Suppressor macrophage treated with lipopolysaccharide for 4 hours (primary cell): ENCODE measurements around the gene ZNF317.
"Not testable (repeated sequence)": the region's sequence is repeated elsewhere in the genome, so short reads cannot be mapped to it uniquely, and the experiment has no call there.

Experiments
- DNase-seq: peaks from one replicate; pipeline ENCODE4 v3.0.0-alpha.2; 2020

The ZNF317 gene

DNA sequence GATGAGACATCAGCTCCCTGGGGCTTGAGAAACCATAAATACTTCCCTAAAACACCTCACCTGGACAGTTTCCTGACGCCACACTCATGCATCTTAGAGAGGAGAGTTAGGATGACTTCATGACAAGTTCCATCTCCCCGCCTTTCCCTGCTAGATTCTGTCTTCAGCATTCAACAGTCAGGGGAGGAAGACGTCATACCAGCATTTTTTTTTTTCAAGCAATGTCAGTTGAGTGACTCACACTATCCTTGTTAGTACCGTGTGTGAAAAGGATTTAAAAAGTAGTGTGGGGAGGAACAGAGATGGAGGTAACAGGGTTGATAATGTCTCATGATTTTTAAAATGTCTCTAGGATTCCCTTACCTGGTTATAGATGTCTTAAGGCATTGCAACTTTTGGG is 38.7 kb downstream of the ZNF317 start, which contains the start of gene OR7D2:
Gene OR7D2, plus strand, starts transcription at position 79 of the 400 bp plus-strand sequence. CDS start 6,803 bp downstream, outside the sequence.
- DNase-seq = no peak

- no peak for DNase-seq
Observed at GRCh38 chr19:9183000-9183399, 42.8 kb downstream of the ZNF317 start.

GRCh38 chr19:9187191-9187590 is 47.0 kb downstream of the ZNF317 start:
- DNase-seq = no peak

GRCh38 chr19:9189535-9189934 is 49.3 kb downstream of the ZNF317 start:
- DNase-seq = no peak

DNA sequence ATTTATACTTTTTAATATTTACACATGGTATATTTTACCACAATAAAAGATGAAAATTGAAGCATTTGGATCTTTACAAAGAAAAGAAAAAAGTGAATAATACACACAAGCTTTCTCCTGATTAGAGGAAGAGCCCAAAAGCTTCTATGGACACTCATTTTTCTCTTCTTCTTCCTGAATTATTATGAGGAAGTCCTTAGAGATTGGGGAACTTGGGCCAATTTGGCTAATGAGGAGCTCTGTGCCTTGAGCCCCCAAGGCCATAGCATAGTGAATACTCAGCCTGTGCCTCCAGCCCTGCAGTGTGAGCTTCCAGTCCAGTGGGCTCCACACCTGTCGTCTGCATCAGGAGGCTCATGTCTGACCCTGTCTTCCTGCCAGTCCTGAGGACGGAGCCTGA is 57.8 kb downstream of the ZNF317 start:
- not testable (repeated sequence) for DNase-seq

- peak; percentile 66 for DNase-seq
Observed at GRCh38 chr19:9205501-9206113, 65.4 kb downstream of the ZNF317 start.
